ENCODE results near the gene FYN.

FYN gene

DNA sequence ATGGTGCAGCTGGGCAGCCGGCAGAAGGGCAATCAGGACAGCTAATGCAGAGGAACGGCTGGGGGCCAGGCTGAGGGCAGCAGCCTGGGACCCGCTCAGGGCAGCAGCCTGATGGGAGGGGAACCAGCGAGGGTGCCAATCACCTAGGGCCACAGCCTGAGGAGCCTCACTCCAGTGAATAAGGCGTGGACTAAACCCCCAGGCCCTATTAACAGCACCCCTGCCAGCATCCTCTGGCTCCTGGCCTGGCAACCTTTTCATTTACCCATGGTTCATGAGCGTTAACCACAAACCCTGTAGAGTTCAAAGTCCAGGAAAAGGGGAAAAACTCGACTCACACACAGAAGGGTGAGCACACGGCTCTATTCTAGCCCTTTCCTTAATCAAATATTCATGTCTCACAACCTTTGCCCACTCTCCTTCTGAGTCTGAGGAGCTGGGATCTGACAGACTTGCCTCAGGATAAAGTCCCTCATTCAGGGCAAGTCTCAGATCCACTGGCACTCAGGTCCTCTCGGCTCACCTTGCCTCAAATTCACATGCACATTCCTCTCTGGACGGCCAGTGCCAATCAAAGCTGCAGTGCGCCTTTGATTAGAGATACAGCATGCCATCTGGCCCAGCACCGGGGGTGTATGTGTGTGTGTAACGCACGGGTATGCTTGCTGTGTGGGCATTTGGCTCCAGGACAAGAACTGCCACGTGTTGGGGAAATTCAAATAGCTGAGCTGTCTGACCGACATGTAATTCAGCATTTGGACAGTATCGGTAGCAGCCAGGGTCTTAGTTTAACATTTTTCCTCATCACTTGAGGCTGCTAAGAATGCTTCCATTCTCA, 180.7 kb downstream of the FYN start:
- TF ChIP-seq, protein P1, sequence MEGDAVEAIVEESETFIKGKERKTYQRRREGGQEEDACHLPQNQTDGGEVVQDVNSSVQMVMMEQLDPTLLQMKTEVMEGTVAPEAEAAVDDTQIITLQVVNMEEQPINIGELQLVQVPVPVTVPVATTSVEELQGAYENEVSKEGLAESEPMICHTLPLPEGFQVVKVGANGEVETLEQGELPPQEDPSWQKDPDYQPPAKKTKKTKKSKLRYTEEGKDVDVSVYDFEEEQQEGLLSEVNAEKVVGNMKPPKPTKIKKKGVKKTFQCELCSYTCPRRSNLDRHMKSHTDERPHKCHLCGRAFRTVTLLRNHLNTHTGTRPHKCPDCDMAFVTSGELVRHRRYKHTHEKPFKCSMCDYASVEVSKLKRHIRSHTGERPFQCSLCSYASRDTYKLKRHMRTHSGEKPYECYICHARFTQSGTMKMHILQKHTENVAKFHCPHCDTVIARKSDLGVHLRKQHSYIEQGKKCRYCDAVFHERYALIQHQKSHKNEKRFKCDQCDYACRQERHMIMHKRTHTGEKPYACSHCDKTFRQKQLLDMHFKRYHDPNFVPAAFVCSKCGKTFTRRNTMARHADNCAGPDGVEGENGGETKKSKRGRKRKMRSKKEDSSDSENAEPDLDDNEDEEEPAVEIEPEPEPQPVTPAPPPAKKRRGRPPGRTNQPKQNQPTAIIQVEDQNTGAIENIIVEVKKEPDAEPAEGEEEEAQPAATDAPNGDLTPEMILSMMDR (IDR thresholded peaks at IDR 0.05; ENCODE audit: insufficient read depth, low read depth, low read length, missing control alignments), result no peak
- no peak overlapping the region for H3K4me3 ChIP-seq (ENCODE audit: low read depth, low read length)
- DNase-seq (ENCODE audit: low read depth), result no peak

DNA sequence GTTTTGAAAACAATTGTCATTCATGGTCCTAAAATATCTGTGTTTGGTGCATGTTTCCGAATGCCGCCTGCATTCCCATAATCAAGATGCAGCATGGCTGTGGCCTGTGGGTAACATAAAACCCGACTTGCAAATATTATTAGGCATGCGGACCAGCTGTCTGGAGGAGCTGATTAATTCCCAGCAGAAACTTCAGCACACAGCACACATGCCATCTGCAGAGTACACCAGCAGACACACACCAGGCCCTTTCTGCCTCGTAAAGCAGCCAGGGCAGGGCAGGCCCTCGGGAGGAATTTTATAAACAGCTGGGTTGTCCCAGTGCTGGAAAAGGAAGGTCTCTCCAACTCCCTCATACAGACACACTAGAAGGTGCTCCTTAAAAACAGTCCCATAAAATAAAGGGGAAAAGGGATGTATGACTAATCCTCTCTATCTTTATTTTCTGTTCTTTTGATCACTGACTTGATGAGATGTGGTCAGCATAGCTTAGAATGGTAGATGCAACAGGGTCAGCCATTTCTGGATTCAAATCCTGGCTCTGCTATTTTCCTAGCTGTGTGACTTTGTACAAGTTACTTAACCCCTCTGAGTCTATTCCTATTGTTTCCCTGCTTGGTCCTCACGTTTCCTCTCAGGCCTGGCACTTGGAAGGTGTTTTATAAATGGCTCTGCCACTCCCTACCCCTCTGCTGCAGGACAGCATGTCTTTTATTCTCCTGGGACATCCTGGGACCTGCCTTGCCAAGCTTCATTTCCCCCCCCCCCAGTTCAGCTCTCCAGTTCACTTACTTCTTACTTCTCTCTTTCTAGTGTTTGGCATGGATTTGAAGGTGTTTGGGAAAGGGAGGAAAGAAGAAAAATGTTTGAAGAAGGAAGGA, 181.7 kb downstream of the FYN start:
- no peak for DNase-seq (ENCODE audit: low read depth)
- no peak overlapping the region for H3K4me3 ChIP-seq (ENCODE audit: low read depth, low read length)
- TF ChIP-seq, protein P1 (IDR thresholded peaks at IDR 0.05; ENCODE audit: insufficient read depth, low read depth, low read length, missing control alignments), result no peak

GRCh38 chr6:111689946-111690345, 183.3 kb downstream of the FYN start:
- TF ChIP-seq, protein P1 (IDR thresholded peaks at IDR 0.05; ENCODE audit: insufficient read depth, low read depth, low read length, missing control alignments), result no peak
- H3K4me3 ChIP-seq (ENCODE audit: low read depth, low read length), result no peak overlapping the region
- DNase-seq (ENCODE audit: low read depth), result no peak

GRCh38 chr6:111689419-111689818, 183.8 kb downstream of the FYN start:
- TF ChIP-seq, protein P1 (IDR thresholded peaks at IDR 0.05; ENCODE audit: insufficient read depth, low read depth, low read length, missing control alignments), result no peak
- DNase-seq (ENCODE audit: low read depth), result no peak
- H3K4me3 ChIP-seq (ENCODE audit: low read depth, low read length), result no peak overlapping the region

DNA sequence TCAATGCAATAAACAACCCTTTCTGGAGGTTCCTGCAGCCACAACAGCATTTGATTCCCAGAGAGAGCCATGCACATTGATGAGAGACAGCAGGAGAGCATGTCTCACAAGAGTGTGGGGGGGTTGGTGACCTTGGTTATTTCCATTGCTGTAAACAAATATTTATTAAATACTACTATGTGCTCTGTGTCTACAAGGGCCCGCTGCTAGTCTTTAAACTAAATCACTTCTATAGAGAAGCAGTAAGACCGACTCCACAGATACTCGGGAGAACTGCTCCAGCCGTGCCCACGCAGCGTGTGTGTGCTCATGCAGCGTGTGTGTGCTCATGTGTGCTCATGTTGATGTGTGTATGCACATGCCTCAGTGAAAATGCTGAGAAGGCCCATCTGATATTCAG, 184.9 kb downstream of the FYN start:
- no peak for DNase-seq (ENCODE audit: low read depth)
- H3K4me3 ChIP-seq (ENCODE audit: low read depth, low read length), result no peak overlapping the region
- TF ChIP-seq, protein P1 (IDR thresholded peaks at IDR 0.05; ENCODE audit: insufficient read depth, low read depth, low read length, missing control alignments), result no peak

DNA sequence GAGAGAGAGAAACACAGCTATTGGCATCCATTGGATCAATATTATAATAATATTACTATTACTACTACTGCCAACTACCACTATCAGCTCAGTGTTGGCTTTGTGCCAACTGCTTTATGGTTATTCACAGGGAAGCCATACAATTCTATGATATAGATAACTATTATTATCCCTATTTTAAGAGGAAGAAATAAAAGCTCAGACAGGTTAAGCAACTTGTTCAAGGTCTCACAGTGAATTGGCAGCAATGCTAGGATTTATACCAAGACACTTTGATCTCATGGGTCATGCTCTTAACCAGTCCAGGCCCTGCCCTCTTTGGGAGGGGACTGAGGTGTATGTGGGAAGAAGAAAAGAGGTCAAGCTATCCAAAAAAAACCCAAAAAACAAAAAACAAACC, 185.6 kb downstream of the FYN start:
- no peak overlapping the region for H3K4me3 ChIP-seq (ENCODE audit: low read depth, low read length)
- no peak for DNase-seq (ENCODE audit: low read depth)
- TF ChIP-seq, protein P1 (IDR thresholded peaks at IDR 0.05; ENCODE audit: insufficient read depth, low read depth, low read length, missing control alignments), result no peak
